Posterior cingulate gyrus (tissue), 11 donors: ENCODE results near the gene NHS.
"Not testable (repeated sequence)": the region's sequence is repeated elsewhere in the genome, so short reads cannot be mapped to it uniquely, and the experiment has no call there.

Source experiments
- DNase-seq, 10 donors: peaks; one replicate each; pipeline versions ENCODE4 v3.0.0 to v3.0.0-alpha.2; 2020 to 2021; ENCODE audit warnings: mixed read lengths in 3 of 10
- intact Hi-C: fragments of 100-400 bp; cut with DNase I; formaldehyde crosslinking; loops from one replicate; pipeline ENCODE4 v1.15.1; 2023

The NHS gene

DNA sequence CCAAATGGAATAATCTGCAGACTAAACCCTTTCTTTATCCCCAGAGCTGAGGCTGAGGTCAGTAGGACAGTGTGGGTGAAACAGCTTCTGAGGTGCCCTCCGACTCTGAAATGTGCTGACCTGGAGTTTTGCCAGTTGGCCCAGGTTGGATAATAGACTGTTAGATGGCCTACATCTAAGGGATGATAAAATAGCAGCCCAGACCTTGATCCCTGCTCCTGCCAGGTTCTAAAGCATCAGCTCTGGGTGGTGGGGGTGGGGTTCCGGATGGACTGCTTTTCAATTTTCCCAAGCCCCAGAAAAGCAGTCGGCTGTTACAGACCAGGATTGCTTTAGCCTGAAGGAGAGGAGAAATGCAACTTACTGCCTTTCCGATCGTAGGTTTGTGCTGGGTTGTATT lies 110.4 kb downstream of the NHS start:
- DNase-seq = no peak
- intact Hi-C loops = no loop called here

- intact Hi-C loops = no loop called here
- DNase-seq = no peak
These were observed 113.0 kb downstream of the NHS start for GRCh38 chrX:17488036-17488435.

- no peak for DNase-seq
- intact Hi-C loops = no loop called here
These were observed 119.2 kb downstream of the NHS start for GRCh38 chrX:17494216-17494615.

GRCh38 chrX:17495052-17495451 lies 120.1 kb downstream of the NHS start:
- no peak for DNase-seq
- intact Hi-C loops = no loop called here

- no peak for DNase-seq
- intact Hi-C loops = no loop called here
These were observed 121.4 kb downstream of the NHS start for GRCh38 chrX:17496407-17496806.

- intact Hi-C loops = no loop called here
- DNase-seq = no peak
These were observed 122.2 kb downstream of the NHS start for GRCh38 chrX:17497193-17497592.

- DNase-seq = no peak
- intact Hi-C loops = no loop called here
These were observed 124.5 kb downstream of the NHS start for GRCh38 chrX:17499512-17499911.

- intact Hi-C loops = no loop called here
- peak in 1 of 10 donors; percentile 8 for DNase-seq
These were observed 125.2 kb downstream of the NHS start for GRCh38 chrX:17500145-17500579.

- intact Hi-C loops = no loop called here
- DNase-seq = no peak
These were observed 126.7 kb downstream of the NHS start for GRCh38 chrX:17501746-17502145.

DNA sequence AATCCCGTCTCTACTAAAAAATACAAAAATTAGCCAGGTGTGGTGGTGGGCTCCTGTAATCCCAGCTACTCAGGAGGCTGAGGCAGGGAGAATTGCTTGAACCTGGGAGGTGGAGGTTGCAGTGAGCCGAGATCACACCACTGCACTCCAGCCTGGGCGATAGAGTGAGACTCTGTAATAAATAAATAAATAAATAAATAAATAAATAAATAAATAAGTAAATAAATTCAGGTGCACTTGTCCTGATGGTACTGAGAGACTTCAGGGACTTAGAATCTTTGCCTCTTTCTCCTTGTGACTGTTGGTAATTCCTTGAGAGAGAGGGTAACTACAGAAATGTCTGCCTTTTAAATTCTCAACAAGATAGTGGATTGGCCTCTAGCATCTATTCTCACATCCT lies 131.4 kb downstream of the NHS start:
- DNase-seq, intact Hi-C loops: not testable (repeated sequence)

DNA sequence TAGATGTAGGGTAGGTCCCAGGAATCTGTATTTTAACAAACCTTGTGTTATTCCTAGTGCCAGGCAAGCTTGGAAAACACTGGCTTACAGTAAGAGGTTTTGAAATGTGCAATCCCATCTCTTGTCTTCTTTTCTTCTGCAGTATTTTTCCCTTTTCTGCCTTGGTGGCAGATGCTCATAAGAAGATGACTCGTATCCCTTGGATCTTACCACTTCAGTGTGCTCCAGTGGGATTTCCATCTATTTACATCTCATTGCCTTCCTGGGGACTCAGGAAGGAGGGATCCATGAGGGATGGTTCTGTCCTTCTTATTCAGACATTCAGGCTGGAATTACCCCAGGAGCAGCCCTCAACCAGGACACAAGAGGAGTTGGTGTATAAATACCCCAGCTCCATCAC lies 136.6 kb downstream of the NHS start:
- DNase-seq = no peak
- intact Hi-C loops = no loop called here

GRCh38 chrX:17519358-17519757 lies 144.4 kb downstream of the NHS start:
- no peak for DNase-seq
- intact Hi-C loops = no loop called here

- intact Hi-C loops = no loop called here
- DNase-seq = no peak
These were observed 145.1 kb downstream of the NHS start for GRCh38 chrX:17520016-17520615.

DNA sequence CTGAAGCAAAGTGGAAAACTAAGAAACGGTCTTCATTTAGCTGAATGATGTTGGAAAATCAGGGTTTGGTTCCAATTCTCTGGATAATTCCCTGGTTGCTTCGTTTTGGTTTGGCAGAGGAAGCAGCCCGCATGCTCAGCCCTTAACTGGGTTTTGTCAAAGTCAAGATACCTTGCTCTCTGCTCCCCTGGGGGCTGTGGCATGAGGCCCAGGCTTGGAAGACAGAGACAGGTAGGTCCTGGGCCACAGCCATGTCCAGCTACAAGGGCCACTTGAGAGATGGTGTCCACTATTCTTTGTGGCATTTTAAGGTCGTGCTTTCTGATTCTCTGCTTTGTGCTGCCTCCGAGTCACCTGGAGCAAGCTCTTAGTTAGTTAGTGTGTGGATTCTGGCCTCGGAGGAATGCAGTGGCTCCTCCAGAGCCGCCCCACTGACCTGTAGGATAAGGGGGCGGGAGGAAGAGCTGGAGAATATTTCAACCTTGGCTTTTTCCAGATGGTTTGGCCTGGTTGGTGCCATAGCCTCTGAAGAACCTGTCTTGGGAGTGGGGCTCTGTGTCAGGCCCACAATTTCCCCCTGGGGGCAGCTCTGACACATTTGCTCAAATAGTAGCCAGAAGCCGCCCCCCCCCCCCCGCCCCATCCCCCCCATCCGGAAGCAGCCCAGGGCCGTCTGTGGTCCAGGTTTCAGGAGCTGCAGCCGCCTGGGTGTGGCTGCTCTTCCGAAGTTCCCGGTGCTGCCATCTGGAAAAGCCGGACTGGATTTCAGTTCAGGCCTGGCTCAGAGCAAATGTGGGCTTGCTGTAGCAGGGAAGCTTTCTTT lies 147.1 kb downstream of the NHS start:
- DNase-seq = no peak
- intact Hi-C loops = no loop called here

DNA sequence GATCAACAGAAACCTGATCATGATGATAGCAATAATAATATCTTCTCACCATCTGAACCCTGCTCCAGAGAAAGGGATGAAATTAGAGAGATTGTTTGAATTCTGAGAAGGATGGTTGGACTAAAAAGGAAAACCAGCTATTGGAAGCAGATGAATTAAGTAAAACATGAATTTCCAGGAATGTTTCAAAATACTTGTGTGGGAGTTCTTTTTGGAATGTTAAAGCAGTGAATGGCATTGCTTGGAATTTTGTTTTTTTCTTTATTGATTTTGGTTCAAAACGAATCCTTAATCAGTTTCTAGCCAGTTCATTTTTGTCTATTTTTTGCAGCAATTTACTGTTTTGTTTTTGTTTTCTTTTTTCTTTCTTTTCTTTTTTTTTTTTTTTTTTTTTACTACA lies 150.3 kb downstream of the NHS start:
- intact Hi-C loops = no loop called here
- DNase-seq = no peak

DNA sequence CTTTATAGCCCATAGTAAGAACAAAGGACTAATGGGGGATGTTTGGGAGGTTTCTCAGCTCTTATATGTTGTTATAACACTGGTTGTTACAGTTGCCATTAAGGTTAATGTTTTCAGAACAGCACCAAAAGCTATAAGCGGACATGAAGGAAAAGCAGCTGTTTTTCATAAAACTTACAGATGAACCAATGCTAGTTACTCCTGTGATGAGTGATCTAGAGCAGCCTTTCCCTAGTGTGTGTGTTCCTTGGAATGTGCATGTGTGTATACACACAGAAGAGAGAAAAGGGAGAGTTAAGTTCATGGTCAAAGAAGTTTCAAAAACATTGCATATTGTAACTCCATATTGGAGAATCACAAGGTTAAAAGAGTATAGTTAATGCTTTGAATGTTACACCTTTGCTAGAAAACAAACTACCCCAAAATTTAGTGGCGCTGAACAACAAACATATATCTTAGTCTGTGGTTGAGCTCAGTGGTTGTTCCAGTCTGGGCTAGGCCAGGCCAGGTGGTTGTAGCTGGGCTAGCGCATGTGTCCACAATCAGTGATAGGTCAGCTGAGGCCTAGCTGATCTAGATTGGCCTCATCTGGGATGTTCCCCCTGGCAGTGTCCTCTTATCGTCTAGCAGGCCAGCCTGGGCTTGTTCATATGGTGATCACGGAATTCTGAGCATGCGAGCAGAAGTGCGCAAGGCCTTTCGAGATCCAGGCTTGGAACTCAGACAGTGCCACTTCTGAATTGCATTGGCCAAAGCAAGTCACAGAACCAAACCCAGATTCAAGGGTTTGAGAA lies 151.0 kb downstream of the NHS start:
- intact Hi-C loops = no loop called here
- DNase-seq = peak in 1 of 10 donors; percentile 41

DNA sequence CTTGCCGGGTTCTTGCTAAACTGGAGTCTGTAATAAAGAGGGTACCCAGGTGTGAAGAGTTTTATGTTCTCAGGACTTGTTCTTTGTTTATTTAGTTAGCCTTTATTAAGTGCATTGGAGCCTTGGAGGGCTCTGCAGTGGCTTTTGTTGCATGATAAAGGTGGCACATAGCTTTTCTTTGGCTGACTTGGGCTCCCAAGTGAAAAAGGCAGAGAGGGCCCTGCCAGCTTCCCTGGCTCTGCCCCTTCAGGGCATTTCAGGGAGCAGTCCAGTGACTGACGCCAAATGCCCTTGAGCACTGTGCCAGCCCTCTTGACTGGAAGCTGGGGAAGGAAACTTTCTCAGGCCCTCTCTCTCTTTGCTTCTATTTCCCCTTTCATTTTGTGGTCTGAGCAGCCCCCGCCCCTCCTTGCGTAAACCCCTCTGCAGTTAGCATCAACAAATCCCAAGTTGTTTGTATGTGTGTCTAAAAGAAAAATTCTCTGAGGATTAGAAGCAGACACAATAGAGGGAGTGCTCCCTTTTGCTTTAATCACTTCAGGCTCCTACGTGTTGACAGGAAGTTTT lies 152.2 kb downstream of the NHS start:
- intact Hi-C loops = no loop called here
- peak in 1 of 10 donors; percentile 7 for DNase-seq

DNA sequence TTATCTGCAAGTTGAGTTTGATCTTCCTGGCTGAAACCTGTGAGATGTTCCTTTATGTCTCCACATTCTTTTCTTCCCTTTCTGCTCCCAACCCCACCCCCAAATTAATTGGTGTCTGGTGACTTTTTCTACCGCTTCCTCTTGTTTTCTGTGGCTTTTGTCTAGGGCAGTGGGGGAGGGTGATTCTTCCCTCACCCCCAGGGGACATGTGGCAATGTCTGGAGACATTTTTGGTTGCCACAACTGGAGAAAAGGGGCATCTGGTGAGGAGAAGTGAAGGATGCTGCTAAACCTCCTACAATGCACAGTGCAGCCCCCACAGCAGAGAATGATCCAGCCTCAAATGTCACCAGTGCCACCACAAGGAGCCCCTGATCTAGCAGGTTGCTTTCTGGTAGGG lies 152.9 kb downstream of the NHS start:
- no peak for DNase-seq
- intact Hi-C loops = no loop called here

GRCh38 chrX:17529151-17529745 lies 154.2 kb downstream of the NHS start:
- intact Hi-C loops = no loop called here

GRCh38 chrX:17531500-17531899 lies 156.5 kb downstream of the NHS start:
- DNase-seq = no peak
- intact Hi-C loops = no loop called here

More at GRCh38 chrX:17529151-17529745, 154.2 kb downstream of the NHS start:
- DNase-seq = no peak

DNA sequence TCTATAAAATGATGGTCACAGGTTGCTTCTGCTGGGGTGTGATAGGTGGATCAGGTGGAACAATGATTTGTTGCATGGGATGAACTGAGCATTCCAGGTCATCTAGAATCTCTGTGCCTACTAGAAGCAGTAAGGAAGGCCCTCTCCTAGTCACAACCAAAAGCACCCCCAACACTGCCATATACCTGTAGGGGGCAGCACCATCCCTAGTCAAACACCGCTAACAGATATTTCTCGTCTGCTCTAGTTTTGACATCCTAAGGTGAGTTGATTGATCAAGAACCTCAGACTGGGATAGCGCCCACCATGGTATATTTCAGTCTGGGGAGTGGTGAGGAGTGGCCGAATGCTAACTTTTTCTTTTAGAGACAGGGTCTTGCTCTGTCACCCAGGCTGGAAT lies 160.2 kb downstream of the NHS start:
- intact Hi-C loops = no loop called here

More for the DNA sequence above, 160.2 kb downstream of the NHS start:
- peak in 1 of 10 donors; percentile 9 for DNase-seq
